K562 (cell line): Measurements from ENCODE around the gene LAMB1. TPM values are rescaled to one million over a fixed set of nuclear protein-coding genes. Genes with fewer than 3 reads are reported as not detected.

Experiments used
- ATAC-seq: fragments of 200-7000 bp; cut with Tn5 transposase; 3 replicates; pipeline ENCODE4 v1.9.1; 2020; ENCODE audit warnings: moderate library complexity
- BruUV-seq: library from RNA; stranded (reverse); fragments of 400-500 nt; replicated peaks from 2 replicates; lab custom pipeline; 2021; lab: Mats Ljungman, UMichigan
- CTCF ChIA-PET: fragments of 300-600 bp; formaldehyde crosslinking; extraction: SDS; loops from one replicate; lab custom pipeline; 2021; ENCODE audit warnings: low intra/inter-chr PET ratio; lab: Yijun Ruan, JAX
- POLR2A ChIA-PET: fragments of 300-600, 350-650 bp; sonication (Branson Sonifier 250); formaldehyde crosslinking; extraction: SDS; loops from one replicate; lab custom pipeline; 2021; ENCODE audit warnings: antibody characterized with exemption, inconsistent platforms; lab: Yijun Ruan, JAX
- DNase-seq, 4 experiments: peaks; one replicate each; pipeline versions ENCODE4 v3.0.0 to v3.0.0-alpha.2; 2011 to 2018; ENCODE audit warnings: low spot score in 3 of 4, mixed read lengths in 3 of 4; ENCODE audit errors: extremely low read depth in 1 of 4
- FAIRE-seq: peaks from 2 replicates; lab custom pipeline; 2011; peaks lifted over from hg19 to GRCh38; lab: Jason Lieb, UNC
- H2AFZ ChIP-seq: 2 replicates; pipeline ENCODE4 v1.6.0; 2011; ENCODE audit warnings: low read depth, low read length, control low read depth, inconsistent platforms
- H3K27ac ChIP-seq: fragments of 200-600 bp; 3 replicates; pipeline ENCODE4 v1.8.0; 2011; ENCODE audit warnings: low read depth, mild to moderate bottlenecking, control low read depth, inconsistent platforms, low read length, moderate library complexity, mixed read lengths; ENCODE audit errors: extremely low read depth
- H3K27me3 ChIP-seq, 2 experiments: fragments of 300-600 bp in 1 of 2; 2 replicates in 1 of 2; 3 replicates in 1 of 2; pipeline versions ENCODE4 v1.6.0 to v1.8.0; 2011; ENCODE audit warnings: inconsistent platforms in 2 of 2, low read length in 2 of 2, mild to moderate bottlenecking in 1 of 2, mixed read lengths in 1 of 2, moderate library complexity in 1 of 2; ENCODE audit not compliant: control insufficient read depth in 2 of 2, insufficient read depth in 2 of 2
- H3K36me3 ChIP-seq: fragments of 300-600 bp; 3 replicates; pipeline ENCODE4 v1.8.0; 2011; ENCODE audit warnings: mild to moderate bottlenecking, low read length, inconsistent platforms; ENCODE audit not compliant: control insufficient read depth, insufficient read depth
- H3K4me1 ChIP-seq, 2 experiments: fragments of 200-600 bp in 1 of 2; replicated peaks in 1 of 2; 2 replicates in 1 of 2; 3 replicates in 1 of 2; pipeline versions ENCODE4 v1.5.1 to v1.8.0; 2011; ENCODE audit warnings: inconsistent platforms in 2 of 2, low read length in 2 of 2, mild to moderate bottlenecking in 1 of 2, mixed read lengths in 1 of 2, moderate library complexity in 1 of 2; ENCODE audit not compliant: control insufficient read depth in 2 of 2, insufficient read depth in 2 of 2
- H3K4me2 ChIP-seq: 2 replicates; pipeline ENCODE4 v1.6.1; 2011; ENCODE audit warnings: low read length, control low read depth, inconsistent platforms, mixed read lengths; ENCODE audit not compliant: insufficient read depth
- H3K4me3 ChIP-seq: fragments of 200-600 bp; sonication (generic), shearing (Covaris generic); 2 replicates; pipeline ENCODE4 v1.5.1; 2016; ENCODE audit warnings: control low read depth, inconsistent platforms
- H3K79me2 ChIP-seq: fragments of 200-600 bp; 3 replicates; pipeline ENCODE4 v1.8.0; 2011; ENCODE audit warnings: low read length, inconsistent platforms; ENCODE audit not compliant: control insufficient read depth, insufficient read depth
- H3K9ac ChIP-seq, 2 experiments: 2 replicates each; pipeline versions ENCODE4 v1.6.0 to v1.6.1; 2011; ENCODE audit warnings: low read depth in 2 of 2, low read length in 2 of 2, control low read depth in 1 of 2, inconsistent platforms in 1 of 2, mild to moderate bottlenecking in 1 of 2, mixed read lengths in 1 of 2; ENCODE audit not compliant: insufficient read depth in 1 of 2
- H3K9me1 ChIP-seq: one replicate; pipeline ENCODE4 v1.6.0; 2011; ENCODE audit warnings: inconsistent platforms, mild to moderate bottlenecking, low read length, moderate library complexity; ENCODE audit not compliant: control insufficient read depth, insufficient read depth
- H3K9me3 ChIP-seq: replicated peaks from 2 replicates; pipeline ENCODE4 v1.5.1; 2011; ENCODE audit warnings: low read depth, low read length, inconsistent platforms; ENCODE audit not compliant: control insufficient read depth, insufficient read depth
- H4K20me1 ChIP-seq: replicated peaks from 2 replicates; pipeline ENCODE4 v1.6.1; 2011; ENCODE audit warnings: low read length, inconsistent platforms, mixed read lengths; ENCODE audit not compliant: control insufficient read depth, insufficient read depth
- ATF1 ChIP-seq, 2 experiments: fragments of 450-650 bp in 1 of 2; IDR thresholded peaks; 2 replicates each; pipeline ENCODE4 v1.6.1; 2016; ENCODE audit warnings: missing compliant biosample characterization in 1 of 2, missing genetic modification characterization in 1 of 2
- CBX8 ChIP-seq: fragments of 200-600 bp; sonication (generic); IDR thresholded peaks from 2 replicates; pipeline ENCODE4 v1.6.1; 2012; ENCODE audit warnings: borderline replicate concordance, mixed run types, low read depth, mild to moderate bottlenecking, moderate library complexity, mixed read lengths, low read length, control low read depth, inconsistent platforms; ENCODE audit not compliant: poor library complexity, severe bottlenecking; ENCODE audit errors: extremely low read depth
- ESRRA ChIP-seq: fragments of 450-650 bp; IDR thresholded peaks from 2 replicates; pipeline ENCODE4 v1.6.1; 2014; ENCODE audit warnings: low read depth, mild to moderate bottlenecking, moderate library complexity, borderline replicate concordance
- FOXK2 ChIP-seq, 2 experiments: fragments of 450-650 bp; IDR thresholded peaks in 1 of 2; conservative IDR thresholded peaks in 1 of 2; 2 replicates each; pipeline ENCODE4 v1.6.1; 2016; ENCODE audit warnings: low read depth in 2 of 2, mild to moderate bottlenecking in 1 of 2
- FOXM1 ChIP-seq, 2 experiments: fragments of 450-650 bp in 1 of 2; sonication (generic) in 1 of 2; formaldehyde crosslinking in 1 of 2; IDR thresholded peaks; 2 replicates each; pipeline versions ENCODE4 v1.6.1 to v1.9.0; 2017 to 2022; ENCODE audit warnings: low read depth in 2 of 2, mild to moderate bottlenecking in 2 of 2, missing genetic modification reagents in 1 of 2, moderate library complexity in 1 of 2
- HDAC3 ChIP-seq: fragments of 450-650 bp; IDR thresholded peaks from 2 replicates; pipeline ENCODE4 v1.6.1; 2018; ENCODE audit warnings: borderline replicate concordance, mild to moderate bottlenecking, moderate library complexity; ENCODE audit not compliant: partially characterized antibody
- MEIS2 ChIP-seq: fragments of 450-650 bp; IDR thresholded peaks from 2 replicates; pipeline ENCODE4 v1.6.1; 2014; ENCODE audit warnings: mild to moderate bottlenecking; ENCODE audit not compliant: partially characterized antibody
- NBN ChIP-seq: fragments of 450-650 bp; IDR thresholded peaks from 2 replicates; pipeline ENCODE4 v1.6.1; 2016; ENCODE audit warnings: low read depth, mild to moderate bottlenecking
- PURB ChIP-seq: sonication (generic); formaldehyde crosslinking; IDR thresholded peaks from 2 replicates; pipeline ENCODE4 v1.9.0; 2021; ENCODE audit warnings: low read depth, mild to moderate bottlenecking, missing genetic modification reagents
- SMARCE1 ChIP-seq: fragments of 450-650 bp; IDR thresholded peaks from 2 replicates; pipeline ENCODE4 v1.7.1; 2016; ENCODE audit warnings: mild to moderate bottlenecking
- STAT5B ChIP-seq: fragments of 250-450 bp; sonication (Bioruptor Pico); IDR thresholded peaks from 2 replicates; pipeline ENCODE4 v1.8.0; 2021; ENCODE audit warnings: mild to moderate bottlenecking, inconsistent platforms
- ZC3H4 ChIP-seq: sonication (generic); formaldehyde crosslinking; IDR thresholded peaks from 2 replicates; pipeline ENCODE4 v1.9.0; 2021; ENCODE audit warnings: missing genetic modification reagents, borderline replicate concordance
- ZNF174 ChIP-seq: fragments of 250-450 bp; sonication (Bioruptor Pico); IDR thresholded peaks from 2 replicates; pipeline ENCODE4 v1.4.0; 2020; ENCODE audit warnings: mild to moderate bottlenecking
- ZNF23 ChIP-seq: fragments of 250-450 bp; sonication (Bioruptor Pico); IDR thresholded peaks from 2 replicates; pipeline ENCODE4 v1.4.0; 2020; ENCODE audit warnings: mild to moderate bottlenecking
- ZNF239 ChIP-seq: fragments of 250-450 bp; sonication (Bioruptor Pico); IDR thresholded peaks from 2 replicates; pipeline ENCODE4 v1.4.0; 2020; ENCODE audit warnings: mild to moderate bottlenecking
- WGBS: fragments of 100-300 bp; shearing (Covaris generic); methylation state at CpG from one replicate; pipeline ENCODE4 v1.1.6; 2016; ENCODE audit warnings: low coverage, mixed read lengths; ENCODE audit not compliant: insufficient coverage; ENCODE audit errors: missing lambda C conversion rate; 5-methylcytosine and 5-hydroxymethylcytosine counted together
- in situ Hi-C: fragments of 300-500 bp; cut with MboI; formaldehyde crosslinking; loops from 4 replicates; pipeline ENCODE4 v1.15.0; 2018; ENCODE audit warnings: inconsistent platforms, mixed read lengths
- intact Hi-C: fragments of 100-400 bp; cut with micrococcal nuclease; formaldehyde crosslinking; loops from 2 replicates; pipeline ENCODE4 v1.14.2; 2022
- polyA plus RNA-seq, 8 experiments: library from polyadenylated mRNA; depleted of rRNA in 4 of 8; stranded (reverse) in 5 of 8; unstranded in 3 of 8; fragments of >200 nt; fragmentation: Nextera tagmentation in 2 of 8; fragmentation: Illumina TruSeq in 1 of 8; extraction: Ambion mirVana in 2 of 8; extraction: Trizol in 1 of 8; gene quantifications; 2 replicates each; pipeline versions ENCODE4 v1.2.1 to v1.2.3, GENCODE V29; 2011 to 2014; ENCODE audit warnings: inconsistent platforms in 1 of 8, missing spikeins in 1 of 8
- total RNA-seq, 7 experiments: library from RNA; depleted of rRNA in 6 of 7; stranded (reverse); fragments of >200 nt in 6 of 7; fragmentation: Illumina TruSeq in 2 of 7; extraction: Trizol in 2 of 7; gene quantifications; 2 replicates each; pipeline versions ENCODE4 v1.2.1 to v1.2.3, GENCODE V29; 2011 to 2021; ENCODE audit warnings: low replicate concordance in 1 of 7
- TF ChIP-seq, protein P1 (sequence below): fragments of 250-450 bp; sonication (Bioruptor Pico); IDR thresholded peaks from 2 replicates; pipeline ENCODE4 v1.4.0; 2020; ENCODE audit warnings: mild to moderate bottlenecking, moderate library complexity, borderline replicate concordance

The LAMB1 gene
- total and polyA plus RNA-seq, 9 of the 15 experiments (the other 6 are each of a cell fraction or from before 2014, with no cell fraction given): 6.0 to 17.7 (median 12.3) TPM

DNA sequence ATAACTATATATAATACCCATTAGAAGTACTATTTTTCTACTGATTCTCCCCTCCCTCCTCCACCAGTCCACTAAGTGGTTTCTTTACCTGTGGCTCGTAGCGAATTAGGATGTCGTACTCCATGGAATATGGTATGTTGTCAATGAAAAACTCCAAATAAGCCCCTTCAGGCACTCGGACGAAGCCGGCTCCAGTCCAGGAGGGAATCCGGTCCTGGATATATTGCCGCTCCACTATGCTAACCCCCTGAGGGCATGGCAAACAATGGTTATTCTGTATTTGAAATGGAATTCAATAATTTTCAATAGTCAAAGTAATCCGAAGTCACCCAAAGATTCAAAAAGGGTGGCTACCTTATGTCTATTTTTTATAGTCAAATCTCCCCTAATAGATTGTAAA, 40.1 kb downstream of the LAMB1 start:
- no peak overlapping the region for H3K9ac ChIP-seq
- WGBS: 66% methylated on average over 9 of the region's 9 CpGs
- ChIA-PET CTCF (no interaction called here), POLR2A (interaction anchor here (0.5 kb wide), 1 partner anchor 71 kb away, joined by 5 read pairs; no protein-coding TSS in a partner anchor)
- no peak overlapping the region for H3K27ac ChIP-seq
- no peaks in the 10 kb centered on the region for H3K4me1 ChIP-seq
- peaks cover 28% of the 10 kb centered on the region; the same call in 2 of the 3 replicates for H3K36me3 ChIP-seq
- no peaks in the 10 kb centered on the region for H3K9me3 ChIP-seq
- H4K20me1 ChIP-seq: 0 out of 2 replicates have a peak, but pooled peaks cover 7% of the 10 kb centered on the region
- no peaks in the 10 kb centered on the region for H3K9me1 ChIP-seq
- no peak overlapping the region for H3K4me2 ChIP-seq
- no peak for ATAC-seq
- H3K4me3 ChIP-seq: no peak overlapping the region
- no peak for FAIRE-seq
- BruUV-seq: no TSS peak
- no peaks in the 10 kb centered on the region for H3K79me2 ChIP-seq
- intact Hi-C loops (no loop called here), in situ Hi-C loops (no loop called here)
- no peaks in the 10 kb centered on the region; a peak in 1 of 5 replicates for H3K27me3 ChIP-seq
- H2AFZ ChIP-seq: no peak overlapping the region
- no peak for DNase-seq
- TF ChIP-seq ZNF174 (CRISPR knock-in tag) (no peak), HDAC3 (no peak), ZNF23 (CRISPR knock-in tag) (no peak), FOXK2 (conservative IDR thresholded peaks at IDR 0.05 in 1 of 2, IDR thresholded peaks at IDR 0.05 in 1 of 2; ENCODE audit: low read depth in 2 of 2) (no peak), FOXM1 (IDR thresholded peaks at IDR 0.05; ENCODE audit: low read depth) (no peak), FOXM1 (CRISPR knock-in tag; IDR thresholded peaks at IDR 0.05; ENCODE audit: low read depth) (no peak), STAT5B (CRISPR knock-in tag) (no peak), ATF1 (CRISPR knock-in tag; IDR thresholded peaks at IDR 0.05) (no peak), ATF1 (tag; IDR thresholded peaks at IDR 0.05) (no peak), ZC3H4 (CRISPR knock-in tag) (no peak), MEIS2 (no peak), CBX8 (no peak), ZNF239 (CRISPR knock-in tag) (no peak), NBN (no peak), ESRRA (no peak), SMARCE1 (no peak), PURB (no peak)
- TF ChIP-seq, protein P1, sequence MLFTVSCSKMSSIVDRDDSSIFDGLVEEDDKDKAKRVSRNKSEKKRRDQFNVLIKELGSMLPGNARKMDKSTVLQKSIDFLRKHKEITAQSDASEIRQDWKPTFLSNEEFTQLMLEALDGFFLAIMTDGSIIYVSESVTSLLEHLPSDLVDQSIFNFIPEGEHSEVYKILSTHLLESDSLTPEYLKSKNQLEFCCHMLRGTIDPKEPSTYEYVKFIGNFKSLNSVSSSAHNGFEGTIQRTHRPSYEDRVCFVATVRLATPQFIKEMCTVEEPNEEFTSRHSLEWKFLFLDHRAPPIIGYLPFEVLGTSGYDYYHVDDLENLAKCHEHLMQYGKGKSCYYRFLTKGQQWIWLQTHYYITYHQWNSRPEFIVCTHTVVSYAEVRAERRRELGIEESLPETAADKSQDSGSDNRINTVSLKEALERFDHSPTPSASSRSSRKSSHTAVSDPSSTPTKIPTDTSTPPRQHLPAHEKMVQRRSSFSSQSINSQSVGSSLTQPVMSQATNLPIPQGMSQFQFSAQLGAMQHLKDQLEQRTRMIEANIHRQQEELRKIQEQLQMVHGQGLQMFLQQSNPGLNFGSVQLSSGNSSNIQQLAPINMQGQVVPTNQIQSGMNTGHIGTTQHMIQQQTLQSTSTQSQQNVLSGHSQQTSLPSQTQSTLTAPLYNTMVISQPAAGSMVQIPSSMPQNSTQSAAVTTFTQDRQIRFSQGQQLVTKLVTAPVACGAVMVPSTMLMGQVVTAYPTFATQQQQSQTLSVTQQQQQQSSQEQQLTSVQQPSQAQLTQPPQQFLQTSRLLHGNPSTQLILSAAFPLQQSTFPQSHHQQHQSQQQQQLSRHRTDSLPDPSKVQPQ (CRISPR knock-in tag): no peak
